Eye (tissue), 1 donor: ENCODE measurements around the gene SMIM20.
"Not testable (repeated sequence)": the region's sequence is repeated elsewhere in the genome, so short reads cannot be mapped to it uniquely, and the experiment has no call there.

Experiments
- DNase-seq: peaks from one replicate; pipeline ENCODE4 v3.0.0-alpha.2; 2015

Gene SMIM20

GRCh38 chr4:25892796-25893195, 21.2 kb upstream of the SMIM20 start:
- no peak for DNase-seq

DNA sequence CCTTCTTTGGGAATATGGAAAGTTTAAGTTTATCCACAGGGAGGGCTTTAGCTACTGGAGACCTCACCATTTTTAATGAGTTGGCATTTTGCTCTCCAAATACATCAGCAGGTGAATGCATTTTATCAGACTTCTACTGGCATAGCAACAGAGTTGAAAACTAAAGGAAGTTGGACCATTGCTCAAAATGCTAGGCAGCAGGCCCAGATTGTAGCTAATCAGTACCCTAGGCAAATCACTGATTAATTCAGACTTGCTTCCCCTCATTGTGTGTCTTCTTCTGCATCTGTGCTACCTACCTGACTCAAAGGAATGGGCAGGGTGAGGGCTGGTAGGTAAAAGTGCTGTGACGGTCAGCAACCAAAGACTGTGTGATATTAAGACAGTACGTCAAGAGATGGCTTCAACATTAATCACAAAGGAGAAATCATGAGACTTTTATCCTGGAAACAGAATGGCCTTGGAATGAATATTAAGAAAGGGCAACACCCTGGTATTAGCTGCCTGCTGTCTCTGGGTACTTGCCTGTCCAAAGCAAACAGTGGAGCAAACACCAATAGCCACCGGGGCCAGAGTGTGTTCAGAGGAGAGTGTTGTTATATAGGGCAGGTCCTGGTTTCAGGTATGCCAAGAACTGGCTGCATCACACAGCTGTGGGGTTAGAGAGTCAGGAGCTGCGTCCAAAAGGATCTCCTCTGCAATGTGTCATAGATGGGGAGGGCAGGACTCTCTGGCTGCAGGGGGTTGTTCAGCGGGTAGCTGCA, 17.1 kb upstream of the SMIM20 start:
- DNase-seq = no peak

GRCh38 chr4:25900310-25900709, 13.7 kb upstream of the SMIM20 start:
- DNase-seq = no peak

DNA sequence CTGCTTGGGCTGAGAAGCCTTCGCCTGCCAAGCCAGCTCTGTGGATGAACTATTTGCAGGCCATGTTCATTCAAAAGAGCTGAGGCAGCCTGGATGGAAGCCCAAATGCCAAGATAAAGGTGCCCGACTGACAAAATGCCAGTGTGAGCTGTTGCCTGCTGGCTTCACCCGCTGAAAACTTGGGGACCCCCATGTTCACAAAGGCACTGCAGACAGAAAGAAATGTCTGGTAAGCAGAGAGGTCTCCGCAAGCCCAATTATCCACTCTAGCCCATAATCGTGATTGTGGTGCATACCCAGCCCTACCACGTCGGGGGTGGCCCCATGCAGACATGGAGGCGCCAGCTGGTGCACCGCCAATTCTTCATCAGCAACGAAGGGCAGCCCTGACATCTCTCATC, 13.0 kb upstream of the SMIM20 start:
- no peak for DNase-seq

DNA sequence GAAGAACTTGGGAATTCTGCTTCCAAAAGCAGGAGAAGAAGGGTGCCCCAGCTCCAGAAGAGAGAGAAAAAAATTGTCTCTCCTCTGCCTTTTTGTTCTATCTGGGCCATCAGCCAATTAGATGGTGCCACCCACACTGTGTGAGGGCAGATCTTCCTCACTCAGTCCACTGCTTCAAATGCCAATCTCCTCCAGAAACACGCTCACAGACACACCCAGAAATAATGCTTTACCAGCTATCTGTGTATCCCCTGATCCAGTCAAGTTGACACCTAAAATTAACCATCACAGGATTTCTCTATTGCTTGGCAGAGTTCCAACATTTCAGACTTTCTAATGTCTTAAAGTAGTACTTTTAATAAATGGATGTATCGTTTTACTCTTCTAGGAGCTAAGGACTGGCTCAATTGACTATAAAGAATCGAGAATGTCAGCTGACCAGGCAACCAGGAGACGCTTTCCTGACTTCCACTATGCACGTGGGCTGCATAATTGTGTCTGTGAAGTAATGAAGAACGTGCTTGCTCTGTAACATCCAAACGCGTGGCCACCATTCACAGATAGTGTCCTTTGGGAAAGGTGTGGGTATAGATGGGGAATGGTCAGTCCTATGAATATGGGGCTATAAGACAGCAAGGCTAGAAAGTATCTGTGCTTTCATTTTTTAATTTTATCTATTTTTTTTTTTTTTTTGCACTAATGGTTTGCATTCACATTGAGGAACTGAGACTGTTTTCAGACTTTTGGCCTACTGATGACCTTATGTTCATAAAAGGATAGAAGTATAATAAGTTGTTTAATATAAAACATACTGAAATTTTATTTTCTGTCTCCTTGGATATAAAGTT, 9.9 kb upstream of the SMIM20 start:
- no peak for DNase-seq

DNA sequence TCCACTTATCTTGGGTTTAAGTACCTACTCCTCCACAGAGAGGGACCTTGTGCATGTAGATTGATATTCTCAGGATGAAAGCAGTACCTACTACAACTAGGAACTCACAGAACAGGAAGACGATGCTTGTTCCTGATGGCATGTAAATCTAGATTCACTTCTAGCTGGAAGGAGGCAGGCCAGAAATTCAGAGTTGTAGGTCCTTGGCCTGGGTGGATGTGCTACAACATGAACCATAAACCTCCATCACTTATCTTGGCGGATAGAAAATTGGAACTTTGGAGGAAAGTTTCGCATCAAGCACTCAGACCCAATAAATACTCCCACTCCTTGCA, 9.3 kb upstream of the SMIM20 start:
- DNase-seq = no peak

DNA sequence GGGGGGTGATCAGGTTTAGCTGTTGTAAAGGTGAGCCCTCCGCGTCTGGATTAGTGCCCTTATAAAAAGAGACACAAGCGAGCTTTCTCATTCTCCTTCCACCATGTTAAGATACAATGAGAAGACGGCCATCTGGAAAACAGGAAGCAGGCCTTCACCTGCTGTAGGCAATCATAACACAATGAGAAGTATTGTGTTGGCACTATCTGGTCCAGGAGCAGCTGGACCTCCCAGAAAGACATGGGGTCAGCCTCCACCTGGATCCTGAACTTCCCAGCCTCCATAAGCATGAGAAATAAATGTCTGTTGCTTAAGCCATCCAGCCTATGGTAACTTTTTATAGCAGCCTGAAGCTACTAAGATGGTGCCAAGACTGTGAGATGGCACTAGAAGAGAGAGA, 8.6 kb upstream of the SMIM20 start:
- DNase-seq = no peak

DNA sequence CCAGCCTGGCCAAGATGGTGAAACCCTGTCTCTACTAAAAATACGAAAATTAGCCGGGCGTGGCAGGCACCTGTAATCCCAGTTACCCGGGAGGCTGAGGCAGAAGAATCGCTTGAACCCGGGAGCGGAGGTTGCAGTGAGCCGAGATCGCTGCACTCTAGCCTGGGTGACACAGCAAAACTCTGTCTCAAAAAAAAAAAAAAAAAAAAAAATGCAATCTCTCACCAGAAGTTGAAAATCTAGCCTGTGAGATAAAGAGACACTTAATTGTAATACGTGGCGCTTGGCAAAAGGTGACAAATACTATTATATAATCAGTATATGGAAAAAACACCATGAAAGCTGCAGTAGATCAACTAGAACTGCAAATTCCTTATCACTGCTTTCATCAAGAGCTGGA, 7.9 kb upstream of the SMIM20 start:
- not testable (repeated sequence) for DNase-seq

GRCh38 chr4:25908491-25908901, 5.5 kb upstream of the SMIM20 start:
- DNase-seq = no peak

DNA sequence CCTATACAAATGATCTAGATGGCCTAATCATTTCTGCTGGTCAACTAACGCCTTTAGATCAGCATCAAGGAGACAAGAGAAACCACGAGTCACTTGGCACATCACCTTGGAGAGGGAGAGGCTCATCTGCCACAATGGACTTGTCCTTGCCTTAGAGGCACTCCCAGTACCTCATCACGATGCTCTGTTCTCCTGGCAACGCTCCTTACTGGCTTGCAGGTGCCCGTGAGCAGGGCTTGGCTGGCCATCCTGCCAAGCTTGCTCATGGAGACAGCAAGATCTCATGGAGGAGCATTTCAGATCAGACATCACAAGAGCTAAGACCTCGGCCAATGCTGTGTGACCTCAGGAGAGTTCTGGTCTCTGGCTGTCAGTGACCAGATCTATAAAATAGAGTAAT, 2.7 kb upstream of the SMIM20 start:
- DNase-seq = no peak

- no peak for DNase-seq
Observed at GRCh38 chr4:25913056-25913850, 767 bp upstream of the SMIM20 start.

DNA sequence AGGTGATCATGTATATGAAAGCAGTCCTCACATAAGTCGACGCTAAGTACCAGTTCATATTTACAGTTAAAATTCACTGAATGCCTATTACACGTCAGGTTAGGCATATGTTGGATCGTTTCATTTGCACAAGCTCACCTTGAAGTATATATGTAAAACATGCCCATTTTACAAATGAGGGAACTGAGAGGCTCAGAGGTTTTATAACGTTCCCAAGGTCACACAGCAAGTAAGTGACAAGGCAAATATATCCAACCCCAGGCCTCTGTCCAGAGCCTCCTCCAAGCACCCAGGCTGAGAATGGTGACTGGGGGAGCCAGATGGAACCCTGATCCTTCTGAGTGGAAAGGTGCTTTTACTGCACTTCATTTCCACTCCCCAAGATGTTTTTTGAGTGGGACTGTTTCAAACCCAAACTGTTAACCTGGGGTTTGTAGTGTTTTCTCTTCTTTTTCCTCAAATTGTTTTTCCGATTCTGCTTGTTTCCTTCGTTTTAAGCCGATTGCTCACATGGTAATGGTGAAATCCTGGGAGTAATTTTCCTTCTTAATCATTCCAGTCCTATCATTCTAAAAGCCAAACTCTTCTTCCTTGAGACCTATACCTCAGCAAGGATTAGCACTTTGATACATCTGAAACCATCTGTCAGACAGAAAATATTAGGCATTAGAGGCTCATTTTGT, 791 bp downstream of the SMIM20 start:
- DNase-seq = no peak

GRCh38 chr4:25915353-25915705, 1.3 kb downstream of the SMIM20 start:
- peak; percentile 41 for DNase-seq

DNA sequence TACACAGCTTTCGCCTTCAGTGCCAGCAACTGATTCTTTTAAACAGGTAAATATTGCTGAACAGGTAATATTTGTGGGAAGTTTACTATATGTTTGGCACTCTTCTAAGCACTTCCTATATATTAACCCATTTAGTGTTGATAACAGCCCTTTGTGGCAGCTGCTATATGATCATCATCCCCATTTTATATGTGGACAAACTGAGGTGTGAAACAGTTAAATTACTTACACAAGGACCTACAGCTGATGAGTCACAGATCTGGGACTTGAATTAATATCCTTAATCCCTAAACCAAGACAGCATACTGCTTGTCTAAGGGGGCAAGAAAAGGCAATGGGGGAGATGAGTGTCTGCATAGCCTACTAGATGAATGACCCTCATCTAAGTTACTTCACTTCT, 2.9 kb downstream of the SMIM20 start:
- DNase-seq = no peak

DNA sequence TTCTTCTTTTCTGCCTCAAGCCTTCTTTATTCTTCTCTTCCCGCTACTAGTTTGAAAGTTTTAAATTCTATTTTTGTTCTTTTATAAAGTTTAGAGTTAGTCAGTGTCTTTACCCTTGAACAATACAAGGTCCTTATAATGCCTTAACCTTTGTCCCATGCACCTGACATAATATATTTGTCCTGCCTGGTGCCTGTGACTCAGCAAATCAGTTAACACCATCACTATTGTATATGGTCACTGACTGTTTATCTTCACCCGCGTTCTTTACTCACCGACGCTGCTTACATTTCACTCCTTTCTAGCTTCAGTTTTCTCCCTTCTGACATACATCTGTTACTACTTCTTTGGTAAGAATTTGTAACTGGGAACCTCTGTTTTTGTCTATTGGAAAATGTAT, 5.7 kb downstream of the SMIM20 start:
- DNase-seq = no peak

- DNase-seq = no peak
Observed at GRCh38 chr4:25921922-25922321, 7.9 kb downstream of the SMIM20 start.

DNA sequence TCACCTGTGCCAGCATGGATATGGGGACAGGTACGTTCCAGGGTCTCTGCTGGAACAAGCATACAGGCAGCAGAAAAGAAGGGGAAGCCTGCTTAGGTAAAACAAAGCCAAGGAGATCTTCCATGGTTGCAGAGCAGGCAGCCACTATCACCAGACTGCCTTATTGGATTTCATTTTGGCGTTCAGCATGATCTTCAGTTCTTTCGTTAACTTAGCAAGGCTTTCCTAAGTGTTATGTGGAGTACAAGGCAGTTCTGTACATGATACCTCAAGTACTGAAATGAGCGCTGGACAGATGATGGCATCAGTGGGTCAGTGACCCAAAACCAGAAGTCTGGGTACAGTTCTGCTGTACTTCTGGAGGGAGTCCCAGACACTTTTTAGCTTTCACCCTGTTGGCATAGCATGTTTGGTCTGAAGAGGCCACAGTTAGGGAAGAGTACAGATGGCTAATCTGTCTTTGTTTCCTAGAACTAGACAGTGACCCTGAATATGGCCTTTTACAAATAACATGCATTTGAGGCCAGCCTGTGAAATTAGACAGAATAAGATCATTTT, 8.9 kb downstream of the SMIM20 start:
- DNase-seq = no peak

DNA sequence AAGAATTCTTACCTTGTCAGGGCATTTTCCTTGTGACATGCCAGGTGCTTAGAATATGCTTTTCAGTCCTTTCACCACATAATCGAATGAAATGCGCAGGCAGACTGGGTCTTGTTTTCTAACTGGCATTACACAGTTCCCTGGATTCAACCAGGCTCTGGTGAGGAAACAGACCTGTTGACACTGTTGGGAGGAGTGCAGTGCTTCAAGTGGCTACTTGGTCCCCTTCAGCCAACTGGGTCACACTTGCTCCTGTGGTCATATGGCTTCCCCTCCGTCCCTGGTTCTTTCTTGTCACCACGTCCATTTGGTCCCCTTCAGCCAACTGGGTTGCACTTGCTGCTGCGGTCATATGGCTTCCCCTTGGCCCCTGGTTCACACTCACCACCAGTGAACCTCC, 9.7 kb downstream of the SMIM20 start:
- DNase-seq = no peak

GRCh38 chr4:25925486-25926201, 11.6 kb downstream of the SMIM20 start:
- peak; percentile 78 for DNase-seq

GRCh38 chr4:25926462-25926861, 12.4 kb downstream of the SMIM20 start:
- DNase-seq = peak; percentile 63

DNA sequence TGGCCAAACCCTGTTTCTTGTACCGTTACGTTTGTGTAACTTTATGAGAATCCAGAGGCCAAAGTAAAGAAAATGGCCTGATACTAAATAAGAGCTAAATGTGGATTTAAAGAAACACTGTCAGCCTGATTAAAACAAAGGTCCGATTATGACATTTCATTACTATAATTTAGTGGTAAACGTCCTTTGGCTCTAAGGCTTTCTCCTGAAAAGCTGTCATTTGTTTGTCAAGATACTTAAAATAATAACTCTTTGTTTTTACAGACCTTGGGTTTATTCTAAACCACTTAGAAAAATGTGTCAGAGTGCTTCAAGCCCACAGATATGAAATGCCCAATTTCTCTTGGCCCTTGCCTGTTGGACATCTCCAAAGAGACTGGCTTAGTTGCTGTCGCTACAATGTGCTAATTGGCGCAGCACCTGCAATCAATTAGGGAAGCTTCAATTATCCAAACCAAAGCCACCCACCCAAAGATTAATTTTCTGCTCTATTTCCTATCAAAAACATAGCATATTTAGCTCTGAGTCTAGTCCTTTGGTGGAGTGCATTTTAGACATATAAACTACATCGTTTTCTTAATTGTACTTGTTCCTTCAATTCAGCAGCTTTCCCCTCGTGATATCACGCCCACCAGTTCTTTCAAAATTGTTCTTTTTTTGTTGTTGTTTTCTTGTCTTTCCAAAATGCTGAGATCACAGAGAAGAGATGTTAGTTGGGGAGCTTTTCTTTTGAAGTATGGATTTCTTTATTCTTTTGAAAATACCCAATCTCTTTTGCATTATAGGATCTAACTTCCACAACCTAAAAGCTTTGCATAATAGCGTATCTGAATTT, 13.6 kb downstream of the SMIM20 start:
- DNase-seq = peak; percentile 85
